Body of pancreas (tissue), 4 donors: Measurements from ENCODE around the gene GRAMD4.

Experiments used
- POLR2A ChIP-seq, 3 donors: fragments of 450-650 bp; IDR thresholded peaks; one replicate each; pipeline ENCODE4 v1.6.1; 2016; ENCODE audit warnings: antibody characterized with exemption in 3 of 3, mild to moderate bottlenecking in 2 of 3
- TF ChIP-seq, protein P1 (sequence below), 7 experiments: fragments of 450-650 bp in 4 of 7; fragments of 200-600 bp in 3 of 7; sonication (generic) in 3 of 7; IDR thresholded peaks; one replicate each; pipeline ENCODE4 v1.5.1; 2016 to 2019; ENCODE audit warnings: antibody characterized with exemption in 7 of 7

DNA sequence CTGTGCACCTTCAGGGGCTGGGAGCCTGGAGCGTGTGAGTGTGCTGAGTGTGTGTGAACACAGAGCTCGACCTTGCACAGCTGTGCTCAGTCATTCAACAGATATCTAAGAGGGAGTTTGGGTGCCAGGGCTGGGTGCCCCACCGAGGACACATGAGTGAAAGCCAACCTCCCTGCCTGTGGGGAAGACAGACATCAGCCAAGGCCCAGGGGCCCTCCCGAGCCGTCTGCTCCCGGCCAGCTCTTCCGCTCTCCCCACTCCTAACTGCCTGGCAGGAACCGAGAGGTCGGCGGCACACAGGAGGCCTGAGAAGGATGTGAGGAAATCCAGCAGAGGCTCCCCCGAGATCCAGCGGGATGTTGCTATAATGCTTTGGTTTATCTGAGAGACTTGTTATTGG is 85.9 kb downstream of the GRAMD4 start:
- no peak for TF ChIP-seq POLR2A (IDR thresholded peaks at IDR 0.05)
- TF ChIP-seq, protein P1, sequence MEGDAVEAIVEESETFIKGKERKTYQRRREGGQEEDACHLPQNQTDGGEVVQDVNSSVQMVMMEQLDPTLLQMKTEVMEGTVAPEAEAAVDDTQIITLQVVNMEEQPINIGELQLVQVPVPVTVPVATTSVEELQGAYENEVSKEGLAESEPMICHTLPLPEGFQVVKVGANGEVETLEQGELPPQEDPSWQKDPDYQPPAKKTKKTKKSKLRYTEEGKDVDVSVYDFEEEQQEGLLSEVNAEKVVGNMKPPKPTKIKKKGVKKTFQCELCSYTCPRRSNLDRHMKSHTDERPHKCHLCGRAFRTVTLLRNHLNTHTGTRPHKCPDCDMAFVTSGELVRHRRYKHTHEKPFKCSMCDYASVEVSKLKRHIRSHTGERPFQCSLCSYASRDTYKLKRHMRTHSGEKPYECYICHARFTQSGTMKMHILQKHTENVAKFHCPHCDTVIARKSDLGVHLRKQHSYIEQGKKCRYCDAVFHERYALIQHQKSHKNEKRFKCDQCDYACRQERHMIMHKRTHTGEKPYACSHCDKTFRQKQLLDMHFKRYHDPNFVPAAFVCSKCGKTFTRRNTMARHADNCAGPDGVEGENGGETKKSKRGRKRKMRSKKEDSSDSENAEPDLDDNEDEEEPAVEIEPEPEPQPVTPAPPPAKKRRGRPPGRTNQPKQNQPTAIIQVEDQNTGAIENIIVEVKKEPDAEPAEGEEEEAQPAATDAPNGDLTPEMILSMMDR (IDR thresholded peaks at IDR 0.05) = no peak
